Panc1 (cell line): Measurements from ENCODE around the gene TSKU. TPM values are rescaled to one million over a fixed set of nuclear protein-coding genes. Genes with fewer than 3 reads are reported as not detected.

Experiments
- ATAC-seq: fragments of 200-7000 bp; cut with Tn5 transposase; 2 replicates; pipeline ENCODE4 v1.9.1; 2020; ENCODE audit warnings: mild to moderate bottlenecking, moderate library complexity
- BruUV-seq: library from RNA; stranded (reverse); fragments of 400-500 nt; replicated peaks from 2 replicates; lab custom pipeline; 2021; lab: Mats Ljungman, UMichigan
- CTCF ChIA-PET: fragments of 300-600 bp; sonication (Branson Sonifier 250); formaldehyde crosslinking; loops from one replicate; lab custom pipeline; 2022; ENCODE audit warnings: antibody characterized with exemption; lab: Charles Lee
- POLR2A ChIA-PET: fragments of 300-600 bp; sonication (Branson Sonifier 250); formaldehyde crosslinking; loops from one replicate; lab custom pipeline; 2022; ENCODE audit warnings: antibody characterized with exemption; lab: Charles Lee
- DNase-seq: peaks from one replicate; pipeline ENCODE4 v3.0.0-alpha.2; 2010; ENCODE audit warnings: low read depth, low spot score
- H3K27ac ChIP-seq: 2 replicates; pipeline ENCODE4 v1.5.1; 2011; ENCODE audit warnings: mild to moderate bottlenecking, low read length, inconsistent platforms
- H3K27me3 ChIP-seq: fragments of 200-500 bp; sonication (Bioruptor generic); 2 replicates; pipeline ENCODE4 v1.6.0; 2014; ENCODE audit warnings: low read length, inconsistent platforms; ENCODE audit not compliant: control insufficient read depth, insufficient read depth
- H3K36me3 ChIP-seq: fragments of 200-500 bp; sonication (Bioruptor generic); 2 replicates; pipeline ENCODE4 v1.5.1; 2014; ENCODE audit warnings: inconsistent platforms, mild to moderate bottlenecking, low read length, moderate library complexity; ENCODE audit not compliant: control insufficient read depth, insufficient read depth
- H3K4me1 ChIP-seq: 2 replicates; pipeline ENCODE4 v1.5.1; 2011; ENCODE audit warnings: inconsistent platforms, mild to moderate bottlenecking, low read length, moderate library complexity; ENCODE audit not compliant: control insufficient read depth, insufficient read depth
- H3K4me3 ChIP-seq, 2 experiments: 2 replicates each; pipeline ENCODE4 v1.5.1; 2011 to 2012; ENCODE audit warnings: low read depth in 2 of 2, low read length in 2 of 2, mild to moderate bottlenecking in 2 of 2, inconsistent platforms in 1 of 2, moderate library complexity in 1 of 2
- H3K9me3 ChIP-seq: fragments of 200-500 bp; sonication (Bioruptor generic); 2 replicates; pipeline ENCODE4 v1.5.1; 2014; ENCODE audit warnings: low read depth, mild to moderate bottlenecking, inconsistent platforms, low read length, moderate library complexity; ENCODE audit not compliant: control insufficient read depth, insufficient read depth
- CTCF ChIP-seq: fragments of 450-650 bp; IDR thresholded peaks from 2 replicates; pipeline ENCODE4 v1.5.1; 2017; ENCODE audit warnings: mild to moderate bottlenecking
- POLR2AphosphoS5 ChIP-seq: IDR thresholded peaks from 2 replicates; pipeline ENCODE4 v1.6.1; 2012; ENCODE audit warnings: mild to moderate bottlenecking, low read depth, low read length, moderate library complexity
- REST ChIP-seq, 2 experiments: IDR thresholded peaks; 2 replicates each; pipeline ENCODE4 v1.6.1; 2011 to 2012; ENCODE audit warnings: low read depth in 2 of 2, control low read depth in 1 of 2, low read length in 1 of 2, mild to moderate bottlenecking in 1 of 2, moderate library complexity in 1 of 2; ENCODE audit not compliant: insufficient read depth in 1 of 2
- SIN3A ChIP-seq: IDR thresholded peaks from 2 replicates; pipeline ENCODE4 v1.6.1; 2012; ENCODE audit warnings: low read depth, mild to moderate bottlenecking, low read length, moderate library complexity, borderline replicate concordance; ENCODE audit not compliant: insufficient read depth
- TCF7L2 ChIP-seq: IDR thresholded peaks from 2 replicates; pipeline ENCODE4 v1.6.1; 2011; ENCODE audit warnings: mild to moderate bottlenecking, low read depth, low read length, inconsistent platforms
- in situ Hi-C: cut with HindIII; loops from 2 replicates; pipeline ENCODE4 v1.10.0; 2016; ENCODE audit warnings: low sequenced_read_pairs, low pct_unique_long_range_greater_than_20kb
- intact Hi-C: fragments of 100-400 bp; cut with micrococcal nuclease; formaldehyde crosslinking; loops from one replicate; pipeline ENCODE4 v1.10.0; 2022; ENCODE audit not compliant: unreplicated experiment
- total RNA-seq: library from RNA; stranded (reverse); gene quantifications from one replicate; pipeline ENCODE4 v1.2.1, GENCODE V29; 2021; ENCODE audit not compliant: unreplicated experiment

TSKU gene
- total RNA-seq, 1 experiment from 2014 or later: 31.4 TPM

GRCh38 chr11:76801736-76802135 is 18.6 kb downstream of the TSKU start:
- CTCF ChIA-PET: interaction anchor here (1.2 to 1.3 kb wide), 2 partner anchors 117 to 118 kb away, joined by 3 to 5 read pairs; no protein-coding TSS in a partner anchor
- no peak for ATAC-seq
- Histone ChIP-seq H3K36me3 (no peaks in the 10 kb centered on the region), H3K27ac (no peak overlapping the region), H3K27me3 (no peaks in the 10 kb centered on the region), H3K4me1 (peaks cover 6% of the 10 kb centered on the region), H3K9me3 (no peaks in the 10 kb centered on the region), H3K4me3 (no peak overlapping the region)
- in situ Hi-C loops (no loop called here), intact Hi-C loops (no loop called here)
- POLR2A ChIA-PET: interaction anchor here (0.6 to 0.7 kb wide), 3 partner anchors 45 to 1467 kb away, joined by 3 to 5 read pairs (median 4); no protein-coding TSS in a partner anchor
- no TSS peak for BruUV-seq
- DNase-seq: no peak
- TF ChIP-seq CTCF (no peak), TCF7L2 (no peak), REST (IDR thresholded peaks at IDR 0.05; ENCODE audit: insufficient read depth in 1 of 2, low read depth in 2 of 2, low read length in 1 of 2) (no peak), POLR2AphosphoS5 (no peak), SIN3A (no peak)

- H3K36me3 ChIP-seq: no peaks in the 10 kb centered on the region
- no peaks in the 10 kb centered on the region for H3K27me3 ChIP-seq
- no peak for ATAC-seq
- H3K4me1 ChIP-seq: peaks cover 7% of the 10 kb centered on the region
- no peak for DNase-seq
- TF ChIP-seq TCF7L2 (no peak), CTCF (no peak), POLR2AphosphoS5 (no peak), SIN3A (no peak), REST (IDR thresholded peaks at IDR 0.05; ENCODE audit: insufficient read depth in 1 of 2, low read depth in 2 of 2, low read length in 1 of 2) (no peak)
- no peaks in the 10 kb centered on the region for H3K9me3 ChIP-seq
- intact Hi-C loops (no loop called here), in situ Hi-C loops (no loop called here)
- no peak overlapping the region for H3K27ac ChIP-seq
- ChIA-PET POLR2A (interaction anchor here (0.6 to 0.7 kb wide), 3 partner anchors 44 to 1468 kb away, joined by 3 to 5 read pairs (median 4); no protein-coding TSS in a partner anchor), CTCF (interaction anchor here (1.2 to 1.3 kb wide), 2 partner anchors 116 to 118 kb away, joined by 3 to 5 read pairs; no protein-coding TSS in a partner anchor)
- no TSS peak for BruUV-seq
- H3K4me3 ChIP-seq: no peak overlapping the region
Observed at GRCh38 chr11:76802151-76802550, 19.0 kb downstream of the TSKU start.
